Measurements from ENCODE around the gene KLHL33.

- no peak for TF ChIP-seq EZH2 (IDR thresholded peaks at IDR 0.05; ENCODE audit: insufficient read depth, poor library complexity, severe bottlenecking)
- TF ChIP-seq EZH2phosphoT487 (IDR thresholded peaks at IDR 0.05; ENCODE audit: insufficient read depth, low read depth): no peak
Measured at GRCh38 chr14:20429801-20430669, 5.9 kb downstream of the KLHL33 start.
